Measurements from ENCODE around the gene CAMSAP3. TPM values are rescaled to one million over a fixed set of nuclear protein-coding genes. Genes with fewer than 3 reads are reported as not detected.

The CAMSAP3 gene
- total RNA-seq, 1 experiment from 2014 or later: 6.7 TPM

DNA sequence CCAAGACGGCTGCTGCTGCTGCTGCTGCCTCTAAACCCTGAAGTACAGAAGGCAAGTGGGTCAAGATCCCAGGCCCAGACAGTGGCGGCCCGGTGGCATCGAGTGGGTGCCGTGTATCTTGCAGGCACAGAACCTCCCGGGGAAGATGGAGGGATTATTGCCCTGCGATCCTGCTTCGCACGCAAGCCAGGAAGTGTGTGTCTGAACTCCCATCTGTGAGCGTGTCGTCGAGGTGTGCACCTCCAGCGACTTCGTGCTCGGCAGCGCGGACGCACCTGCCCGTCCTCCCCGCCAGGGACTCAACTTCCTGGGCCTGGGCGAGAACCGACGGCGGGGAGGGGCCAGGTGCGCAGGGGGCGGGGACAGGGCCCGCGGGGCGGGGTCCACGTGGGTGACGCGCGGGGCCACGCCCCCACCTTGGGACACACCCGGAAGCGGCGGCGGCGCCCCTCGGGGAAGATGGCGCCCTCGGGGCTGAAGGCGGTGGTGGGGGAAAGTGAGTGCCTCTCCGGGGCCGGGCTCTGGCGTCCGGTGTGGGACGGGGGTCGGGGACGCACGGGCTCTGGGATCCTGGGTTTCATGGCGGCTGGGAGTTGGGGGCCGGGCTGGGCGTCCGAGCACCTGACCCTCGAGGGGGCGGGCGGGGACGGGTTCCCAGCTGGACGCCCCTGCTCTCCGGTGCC, 41.2 kb downstream of the CAMSAP3 start, which contains the start of gene STXBP2:
STXBP2 (plus strand) TSS at position 420 of the 683 bp plus-strand sequence; CDS start at position 460, 40 bp downstream.
- intact Hi-C loops (cut with micrococcal nuclease): no loop called here
- POLR2A ChIA-PET: interaction anchor here (0.7 to 2.3 kb wide), 6 partner anchors 8 to 68 kb away, joined by 3 to 10 read pairs (median 5); no protein-coding TSS in a partner anchor
- BruUV-seq (replicated peaks): no TSS peak
- CTCF ChIA-PET: interaction anchor here (1.1 to 1.6 kb wide), 4 partner anchors 16 to 64 kb away, joined by 3 to 10 read pairs (median 4); partner anchors contain the start of gene TRAPPC5
- peak; percentile 80 for DNase-seq (ENCODE audit: unreplicated experiment)
- Mint-ChIP-seq H3K36me3 (ENCODE audit: insufficient read depth, unreplicated experiment) (peaks cover 7% of the 10 kb centered on the region), H3K4me3 (ENCODE audit: unreplicated experiment) (peak within 1 kb of the TSS; percentile 80), H3K27me3 (ENCODE audit: insufficient read depth, unreplicated experiment) (no peaks in the 10 kb centered on the region), H3K27ac (ENCODE audit: low read depth, unreplicated experiment) (peak within 1 kb of the TSS; percentile 90), H3K4me1 (ENCODE audit: insufficient read depth, unreplicated experiment) (peaks cover 5% of the 10 kb centered on the region), H3K9me3 (ENCODE audit: unreplicated experiment) (no peaks in the 10 kb centered on the region)
- TF ChIP-seq, protein P1, sequence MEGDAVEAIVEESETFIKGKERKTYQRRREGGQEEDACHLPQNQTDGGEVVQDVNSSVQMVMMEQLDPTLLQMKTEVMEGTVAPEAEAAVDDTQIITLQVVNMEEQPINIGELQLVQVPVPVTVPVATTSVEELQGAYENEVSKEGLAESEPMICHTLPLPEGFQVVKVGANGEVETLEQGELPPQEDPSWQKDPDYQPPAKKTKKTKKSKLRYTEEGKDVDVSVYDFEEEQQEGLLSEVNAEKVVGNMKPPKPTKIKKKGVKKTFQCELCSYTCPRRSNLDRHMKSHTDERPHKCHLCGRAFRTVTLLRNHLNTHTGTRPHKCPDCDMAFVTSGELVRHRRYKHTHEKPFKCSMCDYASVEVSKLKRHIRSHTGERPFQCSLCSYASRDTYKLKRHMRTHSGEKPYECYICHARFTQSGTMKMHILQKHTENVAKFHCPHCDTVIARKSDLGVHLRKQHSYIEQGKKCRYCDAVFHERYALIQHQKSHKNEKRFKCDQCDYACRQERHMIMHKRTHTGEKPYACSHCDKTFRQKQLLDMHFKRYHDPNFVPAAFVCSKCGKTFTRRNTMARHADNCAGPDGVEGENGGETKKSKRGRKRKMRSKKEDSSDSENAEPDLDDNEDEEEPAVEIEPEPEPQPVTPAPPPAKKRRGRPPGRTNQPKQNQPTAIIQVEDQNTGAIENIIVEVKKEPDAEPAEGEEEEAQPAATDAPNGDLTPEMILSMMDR (IDR thresholded peaks at IDR 0.05; ENCODE audit: unreplicated experiment): no peak

DNA sequence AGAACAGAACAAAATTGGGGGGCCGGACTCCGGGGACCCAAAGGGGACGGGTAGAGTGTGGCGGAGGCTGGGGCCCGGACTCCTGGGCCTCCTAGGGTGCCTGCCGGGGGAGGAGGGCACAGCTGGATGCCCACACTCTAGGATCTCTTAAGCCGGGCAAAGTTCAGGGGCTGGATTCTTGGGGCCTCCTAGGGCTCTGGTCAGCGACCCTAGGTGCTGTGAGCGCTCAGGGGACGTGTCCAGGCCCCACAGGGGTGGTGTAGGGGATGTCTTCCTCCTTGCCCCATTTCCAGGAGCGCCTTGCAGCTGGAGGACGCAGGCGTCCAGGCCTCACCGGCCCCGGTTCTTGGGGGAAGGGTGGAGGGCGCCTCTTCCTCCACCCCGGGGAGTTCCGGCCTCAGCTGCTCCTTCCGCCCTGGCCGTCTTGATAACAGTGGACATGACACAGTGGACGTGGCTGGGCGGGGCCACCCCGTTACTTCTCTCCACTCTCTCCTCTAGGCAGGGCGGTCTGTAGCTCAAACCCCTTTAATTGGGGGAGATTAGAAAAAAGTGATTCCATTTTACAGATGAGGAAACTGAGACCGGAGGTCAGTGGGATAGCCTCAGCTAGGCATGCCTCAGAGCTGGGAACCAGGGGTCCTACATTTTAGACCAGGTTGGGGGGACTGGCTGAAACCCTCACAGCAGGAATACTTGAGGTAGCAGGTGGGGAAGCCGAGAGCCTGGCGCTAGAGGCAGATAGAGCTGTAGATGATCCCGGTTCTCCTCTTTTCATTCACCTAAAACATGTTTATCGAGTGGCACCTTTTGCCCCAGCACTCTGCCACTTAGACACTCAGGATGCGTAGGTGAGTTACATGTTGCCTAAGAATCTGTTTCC, 42.0 kb downstream of the CAMSAP3 start:
- H3K9me3 Mint-ChIP-seq (ENCODE audit: unreplicated experiment): no peaks in the 10 kb centered on the region
- peak; percentile 13 for DNase-seq (ENCODE audit: unreplicated experiment)
- H3K27ac Mint-ChIP-seq (ENCODE audit: low read depth, unreplicated experiment): peak overlapping the region; percentile 90
- intact Hi-C loops (cut with micrococcal nuclease): no loop called here
- H3K4me1 Mint-ChIP-seq (ENCODE audit: insufficient read depth, unreplicated experiment): peaks cover 5% of the 10 kb centered on the region
- TSS peak; percentile 27 for BruUV-seq (replicated peaks)
- H3K4me3 Mint-ChIP-seq (ENCODE audit: unreplicated experiment): peak overlapping the region; percentile 80
- TF ChIP-seq, protein P1 (IDR thresholded peaks at IDR 0.05; ENCODE audit: unreplicated experiment): no peak
- no peaks in the 10 kb centered on the region for H3K27me3 Mint-ChIP-seq (ENCODE audit: insufficient read depth, unreplicated experiment)
- H3K36me3 Mint-ChIP-seq (ENCODE audit: insufficient read depth, unreplicated experiment): peaks cover 7% of the 10 kb centered on the region
- POLR2A ChIA-PET: interaction anchor here (0.7 to 2.3 kb wide), 8 partner anchors 8 to 105 kb away, joined by 3 to 10 read pairs (median 5); partner anchors contain the start of genes PET100 and XAB2
- CTCF ChIA-PET: interaction anchor here (0.6 to 1.6 kb wide), 6 partner anchors 13 to 281 kb away, joined by 3 to 10 read pairs (median 4); partner anchors contain the start of gene TRAPPC5

DNA sequence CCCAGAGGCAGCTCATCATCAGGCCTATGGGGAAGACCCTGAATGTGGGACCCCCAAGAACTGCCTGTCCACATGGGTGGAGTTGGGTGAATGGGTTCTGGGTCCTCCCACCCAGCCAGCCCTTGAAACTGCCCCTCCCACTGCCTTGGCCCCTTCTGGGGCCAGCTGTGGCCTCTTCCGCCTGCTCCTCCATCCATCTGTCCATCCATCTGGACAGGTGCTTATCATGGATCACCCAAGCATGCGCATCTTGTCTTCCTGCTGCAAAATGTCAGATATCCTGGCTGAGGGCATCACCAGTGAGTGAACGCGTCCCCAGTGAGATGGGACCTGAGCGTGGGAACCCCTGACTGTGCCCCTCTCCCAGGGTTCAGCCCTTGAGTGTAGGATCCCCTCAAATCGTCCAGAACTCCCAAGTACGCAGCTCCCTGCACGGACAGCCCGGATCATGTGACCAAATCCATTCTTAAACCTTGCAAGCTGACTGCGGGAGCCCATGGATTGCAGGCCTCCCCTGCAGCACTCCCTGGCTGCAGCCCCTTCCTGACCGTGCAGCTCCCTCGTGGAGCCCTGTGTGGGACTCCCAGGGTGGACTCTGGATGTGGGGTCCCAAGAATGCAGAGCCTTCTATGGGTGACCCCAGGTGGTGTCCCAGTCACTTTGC, 43.3 kb downstream of the CAMSAP3 start:
- Mint-ChIP-seq H3K27ac (ENCODE audit: low read depth, unreplicated experiment) (no peak overlapping the region), H3K36me3 (ENCODE audit: insufficient read depth, unreplicated experiment) (peaks cover 12% of the 10 kb centered on the region), H3K4me1 (ENCODE audit: insufficient read depth, unreplicated experiment) (peaks cover 5% of the 10 kb centered on the region), H3K9me3 (ENCODE audit: unreplicated experiment) (no peaks in the 10 kb centered on the region), H3K27me3 (ENCODE audit: insufficient read depth, unreplicated experiment) (no peaks in the 10 kb centered on the region), H3K4me3 (ENCODE audit: unreplicated experiment) (peak overlapping the region; percentile 36)
- no TSS peak for BruUV-seq (replicated peaks)
- TF ChIP-seq, protein P1 (IDR thresholded peaks at IDR 0.05; ENCODE audit: unreplicated experiment): no peak
- intact Hi-C loops (cut with micrococcal nuclease): no loop called here
- ChIA-PET CTCF (interaction anchor here (0.6 to 1.4 kb wide), 3 partner anchors 12 to 110 kb away, joined by 3 to 5 read pairs (median 4); partner anchors contain the start of gene TRAPPC5), POLR2A (interaction anchor here (1.7 to 2.3 kb wide), 3 partner anchors 9 to 71 kb away, joined by 6 to 9 read pairs (median 7); partner anchors contain the start of genes PET100 and XAB2)
- DNase-seq (ENCODE audit: unreplicated experiment): no peak
